C4-2B (cell line): ENCODE results near the gene HIP1.
"Not testable (repeated sequence)": the region's sequence is repeated elsewhere in the genome, so short reads cannot be mapped to it uniquely, and the experiment has no call there.

Experiments
- CTCF ChIP-seq: fragments of 450-650 bp; conservative IDR thresholded peaks from 2 replicates; pipeline ENCODE4 v1.5.1; 2017; ENCODE audit warnings: mild to moderate bottlenecking
- ZFX ChIP-seq: fragments of 450-650 bp; IDR thresholded peaks from 2 replicates; pipeline ENCODE4 v1.6.1; 2017

- TF ChIP-seq CTCF, ZFX: not testable (repeated sequence)
Measured at GRCh38 chr7:75556835-75557234, 181.9 kb downstream of the HIP1 start.
